SU-DHL-6 (cell line): ENCODE results near the gene AGBL4.

Source experiments
- H2AFZ ChIP-seq: fragments of 200-600 bp; sonication (generic); 2 replicates; pipeline ENCODE4 v1.6.1; 2014; ENCODE audit warnings: low read depth, mild to moderate bottlenecking, moderate library complexity, mixed read lengths, antibody characterized with exemption, low read length; ENCODE audit not compliant: severe bottlenecking
- H3F3A ChIP-seq: fragments of 200-600 bp; shearing (Covaris generic); 2 replicates; pipeline ENCODE4 v1.6.0; 2016; ENCODE audit warnings: antibody characterized with exemption, mild to moderate bottlenecking; ENCODE audit not compliant: insufficient read depth
- H3K27ac ChIP-seq: fragments of 200-600 bp; sonication (generic); 2 replicates; pipeline ENCODE4 v1.5.1; 2016; ENCODE audit warnings: low read depth, mild to moderate bottlenecking, low read length, moderate library complexity, mixed read lengths
- H3K27me3 ChIP-seq: fragments of 200-600 bp; sonication (generic), shearing (Covaris generic); 2 replicates; pipeline ENCODE4 v1.6.0; 2014; ENCODE audit warnings: mild to moderate bottlenecking, low read length
- H3K36me3 ChIP-seq: fragments of 200-600 bp; sonication (generic); 2 replicates; pipeline ENCODE4 v1.6.1; 2014; ENCODE audit warnings: mild to moderate bottlenecking, low read length, mixed read lengths
- H3K4me2 ChIP-seq: fragments of 300-600, 200-600 bp; shearing (Covaris generic), sonication (generic); 2 replicates; pipeline ENCODE4 v1.6.0; 2014; ENCODE audit warnings: low read length, low read depth, mild to moderate bottlenecking; ENCODE audit not compliant: poor library complexity, severe bottlenecking
- H3K4me3 ChIP-seq: fragments of 200-600 bp; sonication (generic); 2 replicates; pipeline ENCODE4 v1.5.1; 2014; ENCODE audit warnings: antibody characterized with exemption, low read length, mild to moderate bottlenecking, mixed read lengths; ENCODE audit not compliant: insufficient read depth, poor library complexity, severe bottlenecking
- H3K79me2 ChIP-seq: fragments of 200-600 bp; sonication (generic); 2 replicates; pipeline ENCODE4 v1.6.1; 2014; ENCODE audit warnings: mild to moderate bottlenecking, low read length, moderate library complexity; ENCODE audit not compliant: insufficient read depth
- H3K9ac ChIP-seq: fragments of 200-600 bp; sonication (generic); 2 replicates; pipeline ENCODE4 v1.7.0; 2014; ENCODE audit warnings: mild to moderate bottlenecking, low read length
- H3K9me2 ChIP-seq: fragments of 200-600 bp; sonication (generic); replicated peaks from 2 replicates; pipeline ENCODE4 v1.6.1; 2014; ENCODE audit warnings: low read length; ENCODE audit not compliant: insufficient read depth
- H3K9me3 ChIP-seq: fragments of 200-600 bp; sonication (generic); 2 replicates; pipeline ENCODE4 v1.6.1; 2014; ENCODE audit warnings: low read length, mixed read lengths; ENCODE audit not compliant: insufficient read depth
- H4K20me1 ChIP-seq: fragments of 200-600 bp; sonication (generic); 2 replicates; pipeline ENCODE4 v1.6.1; 2014; ENCODE audit warnings: low read depth, mild to moderate bottlenecking, antibody characterized with exemption, low read length, moderate library complexity, mixed read lengths
- CTCF ChIP-seq: fragments of 200-600 bp; sonication (generic); IDR thresholded peaks from one replicate; pipeline ENCODE4 v1.5.1; 2017; ENCODE audit warnings: antibody characterized with exemption, mild to moderate bottlenecking, low read length, moderate library complexity; ENCODE audit not compliant: insufficient read depth, poor library complexity, severe bottlenecking
- EZH2phosphoT487 ChIP-seq: fragments of 200-600 bp; sonication (generic), shearing (Covaris generic); conservative IDR thresholded peaks from 2 replicates; pipeline ENCODE4 v1.6.1; 2018; ENCODE audit warnings: mild to moderate bottlenecking, antibody characterized with exemption, low read length, moderate library complexity, mixed read lengths

The AGBL4 gene

GRCh38 chr1:50027794-50028193 is 4.0 kb upstream of the AGBL4 start:
- H3K27ac ChIP-seq: no peak overlapping the region
- no peaks in the 10 kb centered on the region for H3K79me2 ChIP-seq
- H3K9me3 ChIP-seq: no peaks in the 10 kb centered on the region
- H3K4me2 ChIP-seq: no peak overlapping the region
- no peak overlapping the region for H2AFZ ChIP-seq
- H3K9ac ChIP-seq: no peak overlapping the region
- TF ChIP-seq EZH2phosphoT487 (no peak), CTCF (no peak)
- H3K36me3 ChIP-seq: no peaks in the 10 kb centered on the region
- no peaks in the 10 kb centered on the region for H4K20me1 ChIP-seq
- H3K27me3 ChIP-seq: no peaks in the 10 kb centered on the region
- H3F3A ChIP-seq: no peaks in the 10 kb centered on the region
- H3K9me2 ChIP-seq: no peaks in the 10 kb centered on the region
- no peak overlapping the region for H3K4me3 ChIP-seq

GRCh38 chr1:49995734-49996133 is 28.0 kb downstream of the AGBL4 start:
- TF ChIP-seq EZH2phosphoT487: no peak
- no peak for TF ChIP-seq CTCF
- Histone ChIP-seq H2AFZ (no peak overlapping the region), H3K36me3 (no peaks in the 10 kb centered on the region)

GRCh38 chr1:49971088-49971487 is 52.7 kb downstream of the AGBL4 start:
- H3K36me3 ChIP-seq: no peaks in the 10 kb centered on the region
- no peak for TF ChIP-seq CTCF
- no peak for TF ChIP-seq EZH2phosphoT487
- no peaks in the 10 kb centered on the region for H4K20me1 ChIP-seq
- H3K27ac ChIP-seq: no peak overlapping the region
- H3K9me3 ChIP-seq: no peaks in the 10 kb centered on the region
- H3K4me2 ChIP-seq: no peak overlapping the region
- H3F3A ChIP-seq: no peaks in the 10 kb centered on the region
- no peak overlapping the region for H3K9ac ChIP-seq
- no peaks in the 10 kb centered on the region for H3K79me2 ChIP-seq
- H3K27me3 ChIP-seq: no peaks in the 10 kb centered on the region
- no peaks in the 10 kb centered on the region for H3K9me2 ChIP-seq
- H2AFZ ChIP-seq: no peak overlapping the region
- no peak overlapping the region for H3K4me3 ChIP-seq

More at GRCh38 chr1:49995734-49996133, 28.0 kb downstream of the AGBL4 start:
- Histone ChIP-seq H3K4me3 (no peak overlapping the region), H3K27me3 (no peaks in the 10 kb centered on the region), H3K4me2 (no peak overlapping the region), H3K27ac (no peak overlapping the region), H3F3A (no peaks in the 10 kb centered on the region), H4K20me1 (no peaks in the 10 kb centered on the region), H3K9me3 (no peaks in the 10 kb centered on the region), H3K79me2 (no peaks in the 10 kb centered on the region), H3K9me2 (no peaks in the 10 kb centered on the region), H3K9ac (no peak overlapping the region)
